ENCODE data around the gene TOMT.

DNA sequence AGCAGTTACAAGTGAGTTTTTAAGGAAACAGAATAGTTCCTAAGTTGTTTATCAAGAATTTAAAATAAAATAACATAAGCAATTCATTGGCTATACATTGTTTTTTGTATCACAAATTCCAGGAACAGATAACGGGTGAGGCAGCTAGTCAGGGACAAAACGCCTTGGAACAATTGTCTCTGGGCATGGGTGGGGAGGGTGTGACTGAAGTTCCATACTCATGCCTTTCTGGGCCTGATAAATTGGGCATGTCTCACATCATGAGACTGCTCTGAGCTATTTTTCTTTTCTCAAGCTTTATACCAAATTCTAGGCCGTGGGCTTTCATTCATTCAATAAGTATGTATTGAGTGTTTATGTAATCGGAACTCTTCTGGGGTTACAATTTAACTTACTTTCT is 51.4 kb downstream of the TOMT start:
- TF ChIP-seq SP1 (IDR thresholded peaks at IDR 0.05; ENCODE audit: low read depth) (no peak), POLR2AphosphoS5 (IDR thresholded peaks at IDR 0.05; ENCODE audit: low read depth, low read length) (no peak), FOSL1 (IDR thresholded peaks at IDR 0.05; ENCODE audit: low read depth) (no peak), SIN3A (IDR thresholded peaks at IDR 0.05; ENCODE audit: low read depth) (no peak), EZH2phosphoT487 (IDR thresholded peaks at IDR 0.05; ENCODE audit: borderline replicate concordance) (no peak), EZH2 (IDR thresholded peaks at IDR 0.05) (no peak), POLR2A (IDR thresholded peaks at IDR 0.05; ENCODE audit: borderline replicate concordance, extremely low read depth, insufficient read depth, insufficient read length) (no peak)
- TF ChIP-seq, protein P1, sequence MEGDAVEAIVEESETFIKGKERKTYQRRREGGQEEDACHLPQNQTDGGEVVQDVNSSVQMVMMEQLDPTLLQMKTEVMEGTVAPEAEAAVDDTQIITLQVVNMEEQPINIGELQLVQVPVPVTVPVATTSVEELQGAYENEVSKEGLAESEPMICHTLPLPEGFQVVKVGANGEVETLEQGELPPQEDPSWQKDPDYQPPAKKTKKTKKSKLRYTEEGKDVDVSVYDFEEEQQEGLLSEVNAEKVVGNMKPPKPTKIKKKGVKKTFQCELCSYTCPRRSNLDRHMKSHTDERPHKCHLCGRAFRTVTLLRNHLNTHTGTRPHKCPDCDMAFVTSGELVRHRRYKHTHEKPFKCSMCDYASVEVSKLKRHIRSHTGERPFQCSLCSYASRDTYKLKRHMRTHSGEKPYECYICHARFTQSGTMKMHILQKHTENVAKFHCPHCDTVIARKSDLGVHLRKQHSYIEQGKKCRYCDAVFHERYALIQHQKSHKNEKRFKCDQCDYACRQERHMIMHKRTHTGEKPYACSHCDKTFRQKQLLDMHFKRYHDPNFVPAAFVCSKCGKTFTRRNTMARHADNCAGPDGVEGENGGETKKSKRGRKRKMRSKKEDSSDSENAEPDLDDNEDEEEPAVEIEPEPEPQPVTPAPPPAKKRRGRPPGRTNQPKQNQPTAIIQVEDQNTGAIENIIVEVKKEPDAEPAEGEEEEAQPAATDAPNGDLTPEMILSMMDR (IDR thresholded peaks at IDR 0.05 in 2 of 3, conservative IDR thresholded peaks at IDR 0.05 in 1 of 3; ENCODE audit: borderline replicate concordance in 1 of 3, insufficient read depth in 1 of 3, low read depth in 2 of 3, low read length in 2 of 3), result no peak
- TF ChIP-seq, protein P2, sequence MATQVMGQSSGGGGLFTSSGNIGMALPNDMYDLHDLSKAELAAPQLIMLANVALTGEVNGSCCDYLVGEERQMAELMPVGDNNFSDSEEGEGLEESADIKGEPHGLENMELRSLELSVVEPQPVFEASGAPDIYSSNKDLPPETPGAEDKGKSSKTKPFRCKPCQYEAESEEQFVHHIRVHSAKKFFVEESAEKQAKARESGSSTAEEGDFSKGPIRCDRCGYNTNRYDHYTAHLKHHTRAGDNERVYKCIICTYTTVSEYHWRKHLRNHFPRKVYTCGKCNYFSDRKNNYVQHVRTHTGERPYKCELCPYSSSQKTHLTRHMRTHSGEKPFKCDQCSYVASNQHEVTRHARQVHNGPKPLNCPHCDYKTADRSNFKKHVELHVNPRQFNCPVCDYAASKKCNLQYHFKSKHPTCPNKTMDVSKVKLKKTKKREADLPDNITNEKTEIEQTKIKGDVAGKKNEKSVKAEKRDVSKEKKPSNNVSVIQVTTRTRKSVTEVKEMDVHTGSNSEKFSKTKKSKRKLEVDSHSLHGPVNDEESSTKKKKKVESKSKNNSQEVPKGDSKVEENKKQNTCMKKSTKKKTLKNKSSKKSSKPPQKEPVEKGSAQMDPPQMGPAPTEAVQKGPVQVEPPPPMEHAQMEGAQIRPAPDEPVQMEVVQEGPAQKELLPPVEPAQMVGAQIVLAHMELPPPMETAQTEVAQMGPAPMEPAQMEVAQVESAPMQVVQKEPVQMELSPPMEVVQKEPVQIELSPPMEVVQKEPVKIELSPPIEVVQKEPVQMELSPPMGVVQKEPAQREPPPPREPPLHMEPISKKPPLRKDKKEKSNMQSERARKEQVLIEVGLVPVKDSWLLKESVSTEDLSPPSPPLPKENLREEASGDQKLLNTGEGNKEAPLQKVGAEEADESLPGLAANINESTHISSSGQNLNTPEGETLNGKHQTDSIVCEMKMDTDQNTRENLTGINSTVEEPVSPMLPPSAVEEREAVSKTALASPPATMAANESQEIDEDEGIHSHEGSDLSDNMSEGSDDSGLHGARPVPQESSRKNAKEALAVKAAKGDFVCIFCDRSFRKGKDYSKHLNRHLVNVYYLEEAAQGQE (IDR thresholded peaks at IDR 0.05; ENCODE audit: low read depth), result no peak
- TF ChIP-seq, protein P3, sequence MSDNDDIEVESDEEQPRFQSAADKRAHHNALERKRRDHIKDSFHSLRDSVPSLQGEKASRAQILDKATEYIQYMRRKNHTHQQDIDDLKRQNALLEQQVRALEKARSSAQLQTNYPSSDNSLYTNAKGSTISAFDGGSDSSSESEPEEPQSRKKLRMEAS (IDR thresholded peaks at IDR 0.05), result no peak

Measured in HCT116 (cell line).